Ishikawa (cell line): Measurements from ENCODE around the gene NT5C3A.
A peak's percentile ranks its signal among the peaks of the same experiment; 100 is the strongest.

Experiments used
- CEBPB ChIP-seq: IDR thresholded peaks from 2 replicates; pipeline ENCODE4 v1.6.1; 2012
- CREB1 ChIP-seq: IDR thresholded peaks from 2 replicates; pipeline ENCODE4 v1.6.1; 2012; ENCODE audit warnings: low read depth
- EGR1 ChIP-seq: IDR thresholded peaks from 2 replicates; pipeline ENCODE4 v1.6.1; 2012
- EP300 ChIP-seq: IDR thresholded peaks from 2 replicates; pipeline ENCODE4 v1.6.1; 2012; ENCODE audit warnings: borderline replicate concordance
- FOXM1 ChIP-seq: IDR thresholded peaks from 2 replicates; pipeline ENCODE4 v1.6.1; 2012; ENCODE audit warnings: low read depth, borderline replicate concordance
- MAX ChIP-seq: IDR thresholded peaks from 2 replicates; pipeline ENCODE4 v1.6.1; 2012
- NFIC ChIP-seq: IDR thresholded peaks from 2 replicates; pipeline ENCODE4 v1.6.1; 2012
- RAD21 ChIP-seq: IDR thresholded peaks from 2 replicates; pipeline ENCODE4 v1.6.1; 2012; ENCODE audit warnings: low read depth
- REST ChIP-seq: IDR thresholded peaks from 2 replicates; pipeline ENCODE4 v1.6.1; 2012; ENCODE audit warnings: low read depth, mild to moderate bottlenecking
- TAF1 ChIP-seq: IDR thresholded peaks from 2 replicates; pipeline ENCODE4 v1.6.1; 2012; ENCODE audit warnings: low read depth, mild to moderate bottlenecking
- TCF12 ChIP-seq: IDR thresholded peaks from 2 replicates; pipeline ENCODE4 v1.6.1; 2012; ENCODE audit warnings: low read depth
- TEAD4 ChIP-seq: IDR thresholded peaks from 2 replicates; pipeline ENCODE4 v1.6.1; 2012
- USF1 ChIP-seq: IDR thresholded peaks from 2 replicates; pipeline ENCODE4 v1.6.1; 2012
- YY1 ChIP-seq: IDR thresholded peaks from 2 replicates; pipeline ENCODE4 v1.6.1; 2012; ENCODE audit warnings: low read depth
- ZBTB7A ChIP-seq: IDR thresholded peaks from 2 replicates; pipeline ENCODE4 v1.6.1; 2012; ENCODE audit warnings: low read depth

Gene NT5C3A

GRCh38 chr7:33062023-33062781 is at the start of gene NT5C3A:
NT5C3A (minus strand) TSS chr7:33062776; CDS start chr7:33062705, 71 bp downstream.
- TF ChIP-seq MAX: peak; percentile 73
- TF ChIP-seq CREB1: no peak

GRCh38 chr7:33111614-33112013 is 49.0 kb upstream of the NT5C3A start:
- no peak for TF ChIP-seq USF1
- TF ChIP-seq NFIC: no peak
- TF ChIP-seq RAD21: no peak
- no peak for TF ChIP-seq YY1
- TF ChIP-seq CREB1: no peak
- TF ChIP-seq TEAD4: no peak
- no peak for TF ChIP-seq TAF1
- no peak for TF ChIP-seq MAX
- TF ChIP-seq EP300: no peak
- TF ChIP-seq FOXM1: no peak
- no peak for TF ChIP-seq CEBPB
- no peak for TF ChIP-seq ZBTB7A
- no peak for TF ChIP-seq REST
- TF ChIP-seq EGR1: no peak
- no peak for TF ChIP-seq TCF12

- no peak for TF ChIP-seq TAF1
- TF ChIP-seq TEAD4: no peak
- TF ChIP-seq TCF12: no peak
- no peak for TF ChIP-seq CREB1
- TF ChIP-seq EP300: no peak
- TF ChIP-seq USF1: no peak
- no peak for TF ChIP-seq REST
- no peak for TF ChIP-seq NFIC
- TF ChIP-seq ZBTB7A: no peak
- no peak for TF ChIP-seq CEBPB
Observed at GRCh38 chr7:33109758-33110238, 47.2 kb upstream of the NT5C3A start.

GRCh38 chr7:33109005-33109757 is 46.6 kb upstream of the NT5C3A start, which contains the start of gene RP9:
RP9 (minus strand) TSS chr7:33109404; CDS start chr7:33109372, 32 bp downstream.
- TF ChIP-seq EP300: peak; percentile 37; the same call in 1 of the 2 replicates
- peak; percentile 31; the same call in 1 of the 2 replicates for TF ChIP-seq TAF1
- TF ChIP-seq TCF12: 0 out of 2 replicates have a peak, but pooled peaks have one; percentile 9
- TF ChIP-seq MAX: peak; percentile 29; the same call in 1 of the 2 replicates
- TF ChIP-seq CREB1: no peak

- 0 out of 2 replicates have a peak, but pooled peaks have one; percentile 6 for TF ChIP-seq TCF12
- TF ChIP-seq FOXM1: no peak
- TF ChIP-seq EP300: no peak
Observed at GRCh38 chr7:33108554-33109004, 46.0 kb upstream of the NT5C3A start.
